Keratinocyte (primary cell): ENCODE data around the gene KLF1.

Source experiments
- CTCF ChIP-seq, 3 experiments: IDR thresholded peaks in 1 of 3; conservative IDR thresholded peaks in 1 of 3; optimal IDR thresholded peaks in 1 of 3; 2 replicates in 2 of 3; 3 replicates in 1 of 3; pipeline versions ENCODE3 to v1.5.1; 2011; ENCODE audit warnings: low read length in 3 of 3, mild to moderate bottlenecking in 3 of 3, moderate library complexity in 2 of 3, control low read depth in 1 of 3, inconsistent platforms in 1 of 3; ENCODE audit not compliant: insufficient read depth in 2 of 3; ENCODE audit errors: extremely low read depth in 1 of 3
- EZH2 ChIP-seq: IDR thresholded peaks from one replicate; pipeline ENCODE4 v1.6.1; 2012; ENCODE audit warnings: inconsistent platforms, mild to moderate bottlenecking, low read length, moderate library complexity

GRCh38 chr19:12875086-12875485 is 11.9 kb downstream of the KLF1 start:
- TF ChIP-seq EZH2 (no peak), CTCF (optimal IDR thresholded peaks at IDR 0.05 in 1 of 3, IDR thresholded peaks at IDR 0.05 in 1 of 3, conservative IDR thresholded peaks at IDR 0.05 in 1 of 3; ENCODE audit: extremely low read depth in 1 of 3, insufficient read depth in 2 of 3, low read length in 3 of 3) (no peak)
